MM.1S (cell line): ENCODE results near the gene ZNF92.
"Not testable (repeated sequence)": the region's sequence is repeated elsewhere in the genome, so short reads cannot be mapped to it uniquely, and the experiment has no call there.

Source experiments
- DNase-seq: peaks from one replicate; pipeline ENCODE4 v3.0.0-alpha.2; 2015
- H2AFZ ChIP-seq: fragments of 300-600 bp; sonication (generic); 2 replicates; pipeline ENCODE4 v1.6.0; 2016; ENCODE audit warnings: antibody characterized with exemption, low read length
- H3F3A ChIP-seq: fragments of 300-600 bp; sonication (generic); 2 replicates; pipeline ENCODE4 v1.6.1; 2016; ENCODE audit warnings: mild to moderate bottlenecking, antibody characterized with exemption, low read length, moderate library complexity, mixed read lengths; ENCODE audit not compliant: insufficient read depth
- H3K27ac ChIP-seq: fragments of 300-600 bp; sonication (generic); 2 replicates; pipeline ENCODE4 v1.5.1; 2016; ENCODE audit warnings: mild to moderate bottlenecking, low read length
- H3K27me3 ChIP-seq: fragments of 300-600 bp; sonication (generic); replicated peaks from 2 replicates; pipeline ENCODE4 v1.6.0; 2016; ENCODE audit warnings: low read length; ENCODE audit not compliant: insufficient read depth
- H3K36me3 ChIP-seq: fragments of 300-600 bp; sonication (generic); replicated peaks from 2 replicates; pipeline ENCODE4 v1.6.1; 2016; ENCODE audit warnings: mild to moderate bottlenecking, low read length, mixed read lengths; ENCODE audit not compliant: insufficient read depth
- H3K4me1 ChIP-seq: fragments of 300-600 bp; sonication (generic); 2 replicates; pipeline ENCODE4 v1.6.1; 2016; ENCODE audit warnings: low read length, mixed read lengths
- H3K4me2 ChIP-seq: fragments of 300-600 bp; sonication (generic); 2 replicates; pipeline ENCODE4 v1.6.0; 2016; ENCODE audit warnings: low read depth, low read length
- H3K4me3 ChIP-seq: fragments of 300-600 bp; sonication (generic); 2 replicates; pipeline ENCODE4 v1.5.1; 2016; ENCODE audit warnings: low read length, mixed read lengths
- H3K79me2 ChIP-seq: fragments of 300-600 bp; sonication (generic); 2 replicates; pipeline ENCODE4 v1.6.1; 2016; ENCODE audit warnings: mixed run types, low read length, mixed read lengths
- H3K9ac ChIP-seq: fragments of 300-600 bp; sonication (generic); 2 replicates; pipeline ENCODE4 v1.6.1; 2016; ENCODE audit warnings: low read length, mixed read lengths
- H3K9me2 ChIP-seq: fragments of 300-600 bp; sonication (generic); replicated peaks from 2 replicates; pipeline ENCODE4 v1.6.1; 2016; ENCODE audit warnings: mild to moderate bottlenecking, low read length, mixed read lengths; ENCODE audit not compliant: insufficient read depth
- H3K9me3 ChIP-seq: fragments of 300-600 bp; sonication (generic); replicated peaks from 2 replicates; pipeline ENCODE4 v1.6.1; 2016; ENCODE audit warnings: mild to moderate bottlenecking, low read length, mixed read lengths; ENCODE audit not compliant: insufficient read depth
- H4K20me1 ChIP-seq: fragments of 300-600 bp; sonication (generic); 2 replicates; pipeline ENCODE4 v1.6.1; 2016; ENCODE audit warnings: mild to moderate bottlenecking, low read length, moderate library complexity, mixed read lengths; ENCODE audit not compliant: insufficient read depth
- CTCF ChIP-seq: fragments of 300-600 bp; sonication (generic); IDR thresholded peaks from 2 replicates; pipeline ENCODE4 v1.5.1; 2016; ENCODE audit warnings: antibody characterized with exemption, low read length, mixed read lengths
- EZH2 ChIP-seq: fragments of 300-600 bp; sonication (generic); optimal IDR thresholded peaks from 2 replicates; pipeline ENCODE3; 2017; ENCODE audit warnings: low read depth, mild to moderate bottlenecking, antibody characterized with exemption, low read length, mixed read lengths
- EZH2phosphoT487 ChIP-seq: fragments of 300-600 bp; sonication (generic); IDR thresholded peaks from 2 replicates; pipeline ENCODE4 v1.6.1; 2018; ENCODE audit warnings: antibody characterized with exemption, low read length

ZNF92 gene

GRCh38 chr7:65397730-65398142, 24.1 kb downstream of the ZNF92 start:
- no peaks in the 10 kb centered on the region for H3K4me1 ChIP-seq
- H3K79me2 ChIP-seq = peaks cover 36% of the 10 kb centered on the region
- H3K27ac ChIP-seq = no peak overlapping the region
- TF ChIP-seq EZH2 (no peak), EZH2phosphoT487 (no peak), CTCF (no peak)
- H3K9ac ChIP-seq = no peak overlapping the region
- no peaks in the 10 kb centered on the region for H3F3A ChIP-seq
- no peak overlapping the region for H2AFZ ChIP-seq
- DNase-seq = no peak
- H3K4me3 ChIP-seq = no peak overlapping the region
- H3K9me3 ChIP-seq = no peaks in the 10 kb centered on the region
- H3K36me3 ChIP-seq = peaks cover 4% of the 10 kb centered on the region; the same call in 1 of the 2 replicates
- no peaks in the 10 kb centered on the region for H3K27me3 ChIP-seq
- no peaks in the 10 kb centered on the region for H3K9me2 ChIP-seq
- H4K20me1 ChIP-seq = no peaks in the 10 kb centered on the region; the same call in 1 of the 2 replicates
- H3K4me2 ChIP-seq = no peak overlapping the region

GRCh38 chr7:65398671-65399070, 25.0 kb downstream of the ZNF92 start:
- not testable (repeated sequence) for H3K4me1 ChIP-seq, H3K27me3 ChIP-seq, H2AFZ ChIP-seq, H3K27ac ChIP-seq, H3K9ac ChIP-seq, H3K9me3 ChIP-seq, H3K9me2 ChIP-seq, H3K4me2 ChIP-seq, H3F3A ChIP-seq, DNase-seq, H4K20me1 ChIP-seq, H3K36me3 ChIP-seq, H3K4me3 ChIP-seq
- peaks cover 30% of the 10 kb centered on the region for H3K79me2 ChIP-seq

- H3K9me2 ChIP-seq, H3K36me3 ChIP-seq, H3K4me3 ChIP-seq, H3F3A ChIP-seq, H3K9me3 ChIP-seq, H3K27ac ChIP-seq, H4K20me1 ChIP-seq, H3K4me2 ChIP-seq, H3K9ac ChIP-seq, H3K27me3 ChIP-seq, H3K4me1 ChIP-seq, DNase-seq, H2AFZ ChIP-seq: not testable (repeated sequence)
- peaks cover 30% of the 10 kb centered on the region for H3K79me2 ChIP-seq
Measured at GRCh38 chr7:65399101-65399500, 25.4 kb downstream of the ZNF92 start.

- H4K20me1 ChIP-seq = no peaks in the 10 kb centered on the region
- no peaks in the 10 kb centered on the region; the same call in 1 of the 2 replicates for H3K36me3 ChIP-seq
- no peaks in the 10 kb centered on the region for H3K9me2 ChIP-seq
- H3F3A ChIP-seq = no peaks in the 10 kb centered on the region
- H3K27ac ChIP-seq = no peak overlapping the region
- H3K9me3 ChIP-seq = no peaks in the 10 kb centered on the region
- TF ChIP-seq EZH2 = no peak
- H3K4me2 ChIP-seq = no peak overlapping the region
- H3K9ac ChIP-seq = no peak overlapping the region
- no peak overlapping the region for H3K4me3 ChIP-seq
- H3K27me3 ChIP-seq = no peaks in the 10 kb centered on the region
- no peak overlapping the region for H2AFZ ChIP-seq
- no peaks in the 10 kb centered on the region for H3K79me2 ChIP-seq
- DNase-seq = no peak
- H3K4me1 ChIP-seq = no peaks in the 10 kb centered on the region
Measured at GRCh38 chr7:65404020-65404419, 30.4 kb downstream of the ZNF92 start.

- H3K4me3 ChIP-seq, H3K4me1 ChIP-seq, H3K9ac ChIP-seq, DNase-seq, H3K4me2 ChIP-seq, H2AFZ ChIP-seq, H3K27me3 ChIP-seq, H3K9me2 ChIP-seq, H3K79me2 ChIP-seq, H4K20me1 ChIP-seq, H3K9me3 ChIP-seq, H3K36me3 ChIP-seq, H3F3A ChIP-seq, H3K27ac ChIP-seq: not testable (repeated sequence)
Measured at GRCh38 chr7:65406706-65407105, 33.1 kb downstream of the ZNF92 start.
